ENCODE results near the gene ARAP3.
A peak's percentile ranks its signal among the peaks of the same experiment; 100 is the strongest.

GRCh38 chr5:141680751-141681201 lies 1.3 kb downstream of the ARAP3 start:
- TF ChIP-seq POLR2AphosphoS5 (IDR thresholded peaks at IDR 0.05; ENCODE audit: low read depth) = peak; percentile 86
- TF ChIP-seq EZH2 (IDR thresholded peaks at IDR 0.05; ENCODE audit: low read depth, unreplicated experiment) = no peak
- no peak for TF ChIP-seq CTCF (conservative IDR thresholded peaks at IDR 0.05; ENCODE audit: low read depth in 2 of 2)
- no peak for TF ChIP-seq STAT1 (IDR thresholded peaks at IDR 0.05; ENCODE audit: unreplicated experiment)
- no peak for TF ChIP-seq EZH2phosphoT487 (IDR thresholded peaks at IDR 0.05; ENCODE audit: unreplicated experiment)
